ENCODE results near the gene PANK1. TPM values are rescaled to one million over a fixed set of nuclear protein-coding genes. Genes with fewer than 3 reads are reported as not detected.
A peak's percentile ranks its signal among the peaks of the same experiment; 100 is the strongest.

The PANK1 gene
- total RNA-seq, 1 donor from 2014 or later: 38.0 TPM

DNA sequence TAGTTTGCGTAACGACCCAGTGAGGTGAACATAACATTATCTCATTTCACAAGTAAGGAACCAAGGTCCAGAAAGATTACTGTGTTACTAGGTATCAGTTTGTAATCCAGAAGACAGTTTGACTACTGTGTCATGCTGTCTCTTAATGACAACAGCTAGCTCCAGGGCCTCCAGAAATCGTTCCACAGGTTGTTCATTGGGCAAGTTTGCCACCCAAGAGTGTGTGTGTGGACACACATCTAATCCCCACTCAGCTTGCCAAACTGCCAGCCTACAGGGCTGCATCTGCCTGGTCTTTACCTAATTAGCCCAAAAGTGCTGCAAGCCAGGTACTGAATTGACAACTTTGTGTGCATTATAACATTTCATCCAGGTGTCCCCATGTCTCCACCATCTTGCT lies 81.7 kb downstream of the PANK1 start:
- no peak for DNase-seq (ENCODE audit: low spot score, unreplicated experiment)
- TF ChIP-seq, protein P1, sequence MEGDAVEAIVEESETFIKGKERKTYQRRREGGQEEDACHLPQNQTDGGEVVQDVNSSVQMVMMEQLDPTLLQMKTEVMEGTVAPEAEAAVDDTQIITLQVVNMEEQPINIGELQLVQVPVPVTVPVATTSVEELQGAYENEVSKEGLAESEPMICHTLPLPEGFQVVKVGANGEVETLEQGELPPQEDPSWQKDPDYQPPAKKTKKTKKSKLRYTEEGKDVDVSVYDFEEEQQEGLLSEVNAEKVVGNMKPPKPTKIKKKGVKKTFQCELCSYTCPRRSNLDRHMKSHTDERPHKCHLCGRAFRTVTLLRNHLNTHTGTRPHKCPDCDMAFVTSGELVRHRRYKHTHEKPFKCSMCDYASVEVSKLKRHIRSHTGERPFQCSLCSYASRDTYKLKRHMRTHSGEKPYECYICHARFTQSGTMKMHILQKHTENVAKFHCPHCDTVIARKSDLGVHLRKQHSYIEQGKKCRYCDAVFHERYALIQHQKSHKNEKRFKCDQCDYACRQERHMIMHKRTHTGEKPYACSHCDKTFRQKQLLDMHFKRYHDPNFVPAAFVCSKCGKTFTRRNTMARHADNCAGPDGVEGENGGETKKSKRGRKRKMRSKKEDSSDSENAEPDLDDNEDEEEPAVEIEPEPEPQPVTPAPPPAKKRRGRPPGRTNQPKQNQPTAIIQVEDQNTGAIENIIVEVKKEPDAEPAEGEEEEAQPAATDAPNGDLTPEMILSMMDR (IDR thresholded peaks at IDR 0.05; ENCODE audit: unreplicated experiment): no peak
- no peak overlapping the region for H3K4me3 Mint-ChIP-seq (ENCODE audit: low read depth)
- H3K27ac Mint-ChIP-seq: no peak overlapping the region
- no peaks in the 10 kb centered on the region for H3K27me3 Mint-ChIP-seq
- no peaks in the 10 kb centered on the region for H3K9me3 Mint-ChIP-seq (ENCODE audit: low read depth)
- H3K4me1 Mint-ChIP-seq (ENCODE audit: low read depth): peaks cover 34% of the 10 kb centered on the region
- H3K36me3 Mint-ChIP-seq (ENCODE audit: insufficient read depth): no peaks in the 10 kb centered on the region

DNA sequence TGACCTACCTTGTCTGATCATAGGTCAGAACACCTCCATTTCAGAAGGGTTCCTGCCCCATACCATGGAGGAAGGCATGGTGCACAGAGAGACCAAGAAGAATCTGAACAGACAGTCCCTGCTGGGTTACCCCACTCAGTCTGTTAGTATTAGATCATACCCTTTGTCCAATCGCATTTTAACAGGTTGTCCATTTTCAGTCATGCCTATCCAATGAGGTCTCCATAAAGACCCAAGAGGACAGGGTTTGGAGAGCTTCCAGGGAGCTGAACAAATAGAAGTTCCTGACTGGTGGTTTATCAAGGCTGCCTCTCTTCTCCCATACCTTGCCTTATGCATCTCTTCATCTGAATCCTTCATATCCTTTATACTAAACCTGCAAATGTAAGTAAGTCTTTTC lies 88.4 kb downstream of the PANK1 start:
- no peak overlapping the region for H3K4me3 Mint-ChIP-seq (ENCODE audit: low read depth)

DNA sequence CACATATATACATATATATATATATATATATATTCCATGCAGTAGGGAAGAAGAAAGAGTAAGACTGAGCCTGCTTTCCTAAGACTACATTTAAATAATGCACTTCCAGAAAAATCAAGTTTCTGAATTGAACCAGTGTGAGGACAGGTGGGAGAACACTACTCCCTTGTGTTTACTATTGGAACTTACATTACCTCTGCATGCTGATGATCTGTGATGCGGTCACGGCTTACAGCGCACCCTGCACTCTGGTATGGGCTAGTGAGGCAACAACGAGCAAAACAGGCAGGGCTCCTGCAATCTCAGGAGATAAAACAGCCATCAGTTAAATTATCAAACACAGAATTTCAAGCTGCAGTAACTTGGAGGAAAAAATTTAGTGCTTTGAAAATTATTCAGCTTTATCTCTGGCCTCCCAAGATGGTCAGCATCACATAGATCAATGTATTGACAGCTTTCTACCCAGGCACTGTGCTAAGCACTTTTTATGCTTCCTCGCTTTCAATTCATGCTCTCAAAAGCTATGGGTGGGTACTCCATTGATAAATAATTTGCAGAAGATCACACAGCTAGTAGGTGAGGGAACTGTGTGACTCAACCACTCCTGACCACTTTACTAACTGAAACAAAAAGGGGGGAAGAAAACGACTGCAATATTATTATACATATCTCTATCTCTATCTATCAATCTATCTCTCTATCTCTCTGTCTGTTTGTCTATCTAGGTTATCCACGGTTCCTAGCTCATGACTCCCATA lies 89.2 kb downstream of the PANK1 start:
- no peak overlapping the region for H3K4me3 Mint-ChIP-seq (ENCODE audit: low read depth)
- no peaks in the 10 kb centered on the region for H3K9me3 Mint-ChIP-seq (ENCODE audit: low read depth)
- TF ChIP-seq, protein P1 (IDR thresholded peaks at IDR 0.05; ENCODE audit: unreplicated experiment): no peak
- no peak for DNase-seq (ENCODE audit: low spot score, unreplicated experiment)
- H3K36me3 Mint-ChIP-seq (ENCODE audit: insufficient read depth): peaks cover 1% of the 10 kb centered on the region
- no peaks in the 10 kb centered on the region for H3K27me3 Mint-ChIP-seq
- H3K27ac Mint-ChIP-seq: peak overlapping the region; percentile 62
- H3K4me1 Mint-ChIP-seq (ENCODE audit: low read depth): peaks cover 28% of the 10 kb centered on the region

More for the DNA sequence above, 88.4 kb downstream of the PANK1 start:
- TF ChIP-seq, protein P1 (IDR thresholded peaks at IDR 0.05; ENCODE audit: unreplicated experiment): no peak
- Mint-ChIP-seq H3K4me1 (ENCODE audit: low read depth) (peaks cover 32% of the 10 kb centered on the region), H3K27me3 (no peaks in the 10 kb centered on the region), H3K27ac (peak overlapping the region; percentile 42), H3K9me3 (ENCODE audit: low read depth) (no peaks in the 10 kb centered on the region), H3K36me3 (ENCODE audit: insufficient read depth) (peaks cover under 1% of the 10 kb centered on the region)
- DNase-seq (ENCODE audit: low spot score, unreplicated experiment): no peak

DNA sequence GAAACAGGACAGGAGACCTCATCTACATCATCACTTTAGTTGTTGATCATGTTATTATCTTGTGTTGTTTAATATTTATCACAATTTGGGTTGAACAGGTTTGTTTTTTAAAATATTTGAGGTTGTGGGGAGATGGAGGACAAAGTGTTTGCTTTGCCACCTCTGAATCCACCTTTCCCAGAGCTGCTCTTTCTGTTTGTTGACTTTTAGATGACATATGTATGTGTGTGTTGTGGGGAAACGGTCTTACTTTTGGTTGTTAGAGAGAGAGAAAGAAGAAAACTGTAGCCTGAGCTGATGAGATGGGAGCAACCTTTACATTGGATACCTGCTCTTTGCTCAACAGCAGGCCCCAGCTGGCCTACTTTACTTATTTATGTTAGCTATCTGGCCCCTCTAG lies 90.6 kb downstream of the PANK1 start:
- DNase-seq (ENCODE audit: low spot score, unreplicated experiment): no peak
- Mint-ChIP-seq H3K9me3 (ENCODE audit: low read depth) (no peaks in the 10 kb centered on the region), H3K36me3 (ENCODE audit: insufficient read depth) (peaks cover 1% of the 10 kb centered on the region), H3K4me3 (ENCODE audit: low read depth) (no peak overlapping the region), H3K27ac (peak overlapping the region; percentile 51), H3K4me1 (ENCODE audit: low read depth) (peaks cover 36% of the 10 kb centered on the region), H3K27me3 (no peaks in the 10 kb centered on the region)
- TF ChIP-seq, protein P1 (IDR thresholded peaks at IDR 0.05; ENCODE audit: unreplicated experiment): no peak

DNA sequence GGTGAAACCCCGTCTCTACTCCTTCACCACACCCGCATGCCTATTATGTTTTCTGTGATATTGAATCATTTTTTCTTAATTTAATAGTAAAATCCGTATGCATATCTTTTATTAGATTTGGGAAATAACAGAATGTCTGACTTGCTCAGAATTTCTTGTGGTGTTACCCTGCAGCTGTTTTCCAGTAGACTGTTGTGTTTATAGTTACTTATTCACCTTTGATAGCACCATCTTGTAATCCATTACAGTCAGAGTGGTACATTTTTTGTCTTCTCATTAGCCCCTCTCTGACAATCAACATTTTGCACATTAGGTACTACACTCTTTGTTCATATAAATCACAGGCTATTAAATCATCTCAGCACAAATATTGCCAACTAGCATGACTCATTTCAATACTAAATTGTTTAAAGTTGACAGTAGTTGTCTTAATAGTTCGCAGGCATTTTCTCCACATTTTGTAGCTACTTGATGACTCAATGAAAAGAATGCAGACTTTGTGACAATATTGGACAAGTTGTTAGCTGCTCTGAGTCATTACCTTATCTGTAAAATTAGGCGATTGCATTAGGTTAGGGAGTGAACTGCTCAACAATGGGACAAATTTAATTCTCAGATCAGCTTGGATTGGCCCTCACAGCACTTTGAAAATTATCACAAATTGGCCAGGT lies 91.8 kb downstream of the PANK1 start:
- Mint-ChIP-seq H3K4me1 (ENCODE audit: low read depth) (peaks cover 48% of the 10 kb centered on the region), H3K4me3 (ENCODE audit: low read depth) (no peak overlapping the region), H3K36me3 (ENCODE audit: insufficient read depth) (peaks cover 1% of the 10 kb centered on the region), H3K9me3 (ENCODE audit: low read depth) (no peaks in the 10 kb centered on the region), H3K27me3 (no peaks in the 10 kb centered on the region), H3K27ac (peak overlapping the region; percentile 85)
- DNase-seq (ENCODE audit: low spot score, unreplicated experiment): no peak
- TF ChIP-seq, protein P1 (IDR thresholded peaks at IDR 0.05; ENCODE audit: unreplicated experiment): no peak

Data from progenitor cell of endocrine pancreas (in vitro differentiated cells).